Loucy (cell line): ENCODE data around the gene WNT4.

ENCODE experiments used
- H2AFZ ChIP-seq: fragments of 200-600 bp; sonication (generic); 2 replicates; pipeline ENCODE4 v1.6.0; 2016; ENCODE audit warnings: antibody characterized with exemption, mild to moderate bottlenecking, low read length, moderate library complexity
- H3F3A ChIP-seq: fragments of 200-600 bp; 2 replicates; pipeline ENCODE4 v1.6.0; 2016; ENCODE audit warnings: antibody characterized with exemption, low read depth, mild to moderate bottlenecking
- H3K27me3 ChIP-seq: fragments of 200-600 bp; sonication (generic); 2 replicates; pipeline ENCODE4 v1.6.1; 2014; ENCODE audit warnings: low read length, mild to moderate bottlenecking; ENCODE audit not compliant: insufficient read depth, poor library complexity, severe bottlenecking
- H3K36me3 ChIP-seq: fragments of 200-600 bp; sonication (generic); 2 replicates; pipeline ENCODE4 v1.6.1; 2016; ENCODE audit warnings: low read length; ENCODE audit not compliant: insufficient read depth
- H3K4me1 ChIP-seq: fragments of 200-600 bp; sonication (generic); 2 replicates; pipeline ENCODE4 v1.5.1; 2014; ENCODE audit warnings: low read length, mild to moderate bottlenecking; ENCODE audit not compliant: insufficient read depth, poor library complexity, severe bottlenecking
- H3K4me2 ChIP-seq: fragments of 200-600 bp; sonication (generic); 2 replicates; pipeline ENCODE4 v1.6.0; 2014; ENCODE audit warnings: antibody characterized with exemption, low read length, low read depth, mild to moderate bottlenecking; ENCODE audit not compliant: poor library complexity, severe bottlenecking
- H3K4me3 ChIP-seq: fragments of 200-600 bp; sonication (generic); 2 replicates; pipeline ENCODE4 v1.5.1; 2014; ENCODE audit warnings: low read length, mild to moderate bottlenecking, mixed read lengths; ENCODE audit not compliant: poor library complexity, severe bottlenecking
- H3K79me2 ChIP-seq: fragments of 200-600 bp; sonication (generic); 2 replicates; pipeline ENCODE4 v1.6.1; 2014; ENCODE audit warnings: low read length; ENCODE audit not compliant: insufficient read depth
- H3K9ac ChIP-seq: fragments of 200-600 bp; sonication (generic); 2 replicates; pipeline ENCODE4 v1.6.0; 2014; ENCODE audit warnings: mild to moderate bottlenecking, low read depth, low read length, moderate library complexity; ENCODE audit not compliant: poor library complexity, severe bottlenecking
- H3K9me2 ChIP-seq: fragments of 200-600 bp; sonication (generic); replicated peaks from 2 replicates; pipeline ENCODE4 v1.6.1; 2016; ENCODE audit warnings: low read depth, low read length, mixed read lengths
- H3K9me3 ChIP-seq: fragments of 200-600 bp; sonication (generic); 2 replicates; pipeline ENCODE4 v1.6.1; 2014; ENCODE audit warnings: mild to moderate bottlenecking, antibody characterized with exemption, low read length, low read depth; ENCODE audit not compliant: insufficient read depth
- H4K20me1 ChIP-seq: fragments of 200-600 bp; sonication (generic); 2 replicates; pipeline ENCODE4 v1.6.0; 2014; ENCODE audit warnings: antibody characterized with exemption, low read length, mild to moderate bottlenecking; ENCODE audit not compliant: insufficient read depth, poor library complexity, severe bottlenecking
- EZH2phosphoT487 ChIP-seq: fragments of 200-600 bp; IDR thresholded peaks from 2 replicates; pipeline ENCODE4 v1.6.1; 2018; ENCODE audit warnings: antibody characterized with exemption, mild to moderate bottlenecking, moderate library complexity, borderline replicate concordance
- TF ChIP-seq, protein P1 (sequence below): fragments of 200-600 bp; sonication (generic); conservative IDR thresholded peaks from 2 replicates; pipeline ENCODE4 v1.5.1; 2014; ENCODE audit warnings: mild to moderate bottlenecking, antibody characterized with exemption, low read length

Gene WNT4

GRCh38 chr1:22164841-22165808 is 22.2 kb upstream of the WNT4 start:
- Histone ChIP-seq H3K36me3 (no peaks in the 10 kb centered on the region), H3F3A (no peaks in the 10 kb centered on the region), H3K4me2 (no peak overlapping the region), H3K79me2 (no peaks in the 10 kb centered on the region), H3K27me3 (no peaks in the 10 kb centered on the region), H3K4me3 (no peak overlapping the region), H3K9ac (no peak overlapping the region), H2AFZ (no peak overlapping the region), H3K9me3 (no peaks in the 10 kb centered on the region), H3K9me2 (no peaks in the 10 kb centered on the region), H3K4me1 (no peaks in the 10 kb centered on the region), H4K20me1 (no peaks in the 10 kb centered on the region)
- TF ChIP-seq, protein P1, sequence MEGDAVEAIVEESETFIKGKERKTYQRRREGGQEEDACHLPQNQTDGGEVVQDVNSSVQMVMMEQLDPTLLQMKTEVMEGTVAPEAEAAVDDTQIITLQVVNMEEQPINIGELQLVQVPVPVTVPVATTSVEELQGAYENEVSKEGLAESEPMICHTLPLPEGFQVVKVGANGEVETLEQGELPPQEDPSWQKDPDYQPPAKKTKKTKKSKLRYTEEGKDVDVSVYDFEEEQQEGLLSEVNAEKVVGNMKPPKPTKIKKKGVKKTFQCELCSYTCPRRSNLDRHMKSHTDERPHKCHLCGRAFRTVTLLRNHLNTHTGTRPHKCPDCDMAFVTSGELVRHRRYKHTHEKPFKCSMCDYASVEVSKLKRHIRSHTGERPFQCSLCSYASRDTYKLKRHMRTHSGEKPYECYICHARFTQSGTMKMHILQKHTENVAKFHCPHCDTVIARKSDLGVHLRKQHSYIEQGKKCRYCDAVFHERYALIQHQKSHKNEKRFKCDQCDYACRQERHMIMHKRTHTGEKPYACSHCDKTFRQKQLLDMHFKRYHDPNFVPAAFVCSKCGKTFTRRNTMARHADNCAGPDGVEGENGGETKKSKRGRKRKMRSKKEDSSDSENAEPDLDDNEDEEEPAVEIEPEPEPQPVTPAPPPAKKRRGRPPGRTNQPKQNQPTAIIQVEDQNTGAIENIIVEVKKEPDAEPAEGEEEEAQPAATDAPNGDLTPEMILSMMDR: no peak
- TF ChIP-seq EZH2phosphoT487: no peak

- Histone ChIP-seq H3K36me3 (no peaks in the 10 kb centered on the region), H3K4me2 (no peak overlapping the region), H3K9me3 (no peaks in the 10 kb centered on the region), H4K20me1 (no peaks in the 10 kb centered on the region), H3K27me3 (no peaks in the 10 kb centered on the region), H3K9me2 (no peaks in the 10 kb centered on the region), H3F3A (no peaks in the 10 kb centered on the region), H3K4me1 (no peaks in the 10 kb centered on the region), H3K4me3 (no peak overlapping the region), H2AFZ (no peak overlapping the region), H3K9ac (no peak overlapping the region), H3K79me2 (no peaks in the 10 kb centered on the region)
- TF ChIP-seq, protein P1: no peak
- TF ChIP-seq EZH2phosphoT487: no peak
Observed at GRCh38 chr1:22163564-22163963, 20.7 kb upstream of the WNT4 start.

GRCh38 chr1:22163137-22163536 is 20.2 kb upstream of the WNT4 start:
- H3K27me3 ChIP-seq: no peaks in the 10 kb centered on the region

More at GRCh38 chr1:22163137-22163536, 20.2 kb upstream of the WNT4 start:
- no peak overlapping the region for H3K4me2 ChIP-seq
- H3K9me3 ChIP-seq: no peaks in the 10 kb centered on the region
- H2AFZ ChIP-seq: no peak overlapping the region
- H3K4me3 ChIP-seq: no peak overlapping the region
- H3K9me2 ChIP-seq: no peaks in the 10 kb centered on the region
- H4K20me1 ChIP-seq: no peaks in the 10 kb centered on the region
- H3F3A ChIP-seq: no peaks in the 10 kb centered on the region
- H3K9ac ChIP-seq: no peak overlapping the region
- no peaks in the 10 kb centered on the region for H3K36me3 ChIP-seq
- no peaks in the 10 kb centered on the region for H3K4me1 ChIP-seq
- no peaks in the 10 kb centered on the region for H3K79me2 ChIP-seq
- TF ChIP-seq, protein P1: no peak
- TF ChIP-seq EZH2phosphoT487: no peak
